NCI-H2227 (cell line): ENCODE measurements around the gene SLC5A7.

Experiments
- DNase-seq: peaks from one replicate; lab custom pipeline; 2025; ENCODE audit not compliant: unreplicated experiment; lab: John Stamatoyannopoulos, UW

Gene SLC5A7

GRCh38 chr2:107986278-107987217, at the start of gene SLC5A7:
TSS of gene SLC5A7 (plus strand) at chr2:107986524. CDS start at chr2:107988156, 1,632 bp downstream.
- DNase-seq = no peak

GRCh38 chr2:107961395-107961794, 24.9 kb upstream of the SLC5A7 start:
- DNase-seq = no peak

GRCh38 chr2:107964185-107964584, 22.1 kb upstream of the SLC5A7 start:
- DNase-seq = no peak

GRCh38 chr2:107984707-107985106, 1.6 kb upstream of the SLC5A7 start:
- DNase-seq = no peak

GRCh38 chr2:107988108-107988507, 1.8 kb downstream of the SLC5A7 start:
- DNase-seq = no peak

- DNase-seq = no peak
These were observed 3.1 kb downstream of the SLC5A7 start for GRCh38 chr2:107989445-107989844.

GRCh38 chr2:107990718-107991117, 4.4 kb downstream of the SLC5A7 start:
- DNase-seq = no peak

GRCh38 chr2:107992069-107992468, 5.7 kb downstream of the SLC5A7 start:
- DNase-seq = no peak

- no peak for DNase-seq
These were observed 12.8 kb downstream of the SLC5A7 start for GRCh38 chr2:107999158-107999557.

GRCh38 chr2:108010912-108011591, 24.7 kb downstream of the SLC5A7 start:
- no peak for DNase-seq

- no peak for DNase-seq
These were observed 27.0 kb downstream of the SLC5A7 start for GRCh38 chr2:108013305-108013704.

GRCh38 chr2:108022628-108023027, 36.3 kb downstream of the SLC5A7 start:
- no peak for DNase-seq

- no peak for DNase-seq
These were observed 37.5 kb downstream of the SLC5A7 start for GRCh38 chr2:108023776-108024175.

- no peak for DNase-seq
These were observed 39.9 kb downstream of the SLC5A7 start for GRCh38 chr2:108026092-108026794.

GRCh38 chr2:108029496-108029895, 43.2 kb downstream of the SLC5A7 start:
- DNase-seq = no peak

GRCh38 chr2:108029912-108030311, 43.6 kb downstream of the SLC5A7 start:
- DNase-seq = no peak

- DNase-seq = no peak
These were observed 45.2 kb downstream of the SLC5A7 start for GRCh38 chr2:108031471-108031941.

- no peak for DNase-seq
These were observed 48.5 kb downstream of the SLC5A7 start for GRCh38 chr2:108034843-108035242.

- DNase-seq = no peak
These were observed 62.4 kb downstream of the SLC5A7 start for GRCh38 chr2:108048752-108049151.

- DNase-seq = no peak
These were observed 72.3 kb downstream of the SLC5A7 start for GRCh38 chr2:108058576-108059137.

- DNase-seq = no peak
These were observed 75.2 kb downstream of the SLC5A7 start for GRCh38 chr2:108061439-108062042.
